ENCODE measurements around the gene HTRA1.

GRCh38 chr10:122468926-122469781 is 7.8 kb downstream of the HTRA1 start:
- TF ChIP-seq CTCF (IDR thresholded peaks at IDR 0.05) (no peak), POLR2AphosphoS5 (IDR thresholded peaks at IDR 0.05; ENCODE audit: low read depth, low read length) (no peak), TCF7L2 (IDR thresholded peaks at IDR 0.05; ENCODE audit: low read depth, low read length) (no peak)
- TF ChIP-seq, protein P1, sequence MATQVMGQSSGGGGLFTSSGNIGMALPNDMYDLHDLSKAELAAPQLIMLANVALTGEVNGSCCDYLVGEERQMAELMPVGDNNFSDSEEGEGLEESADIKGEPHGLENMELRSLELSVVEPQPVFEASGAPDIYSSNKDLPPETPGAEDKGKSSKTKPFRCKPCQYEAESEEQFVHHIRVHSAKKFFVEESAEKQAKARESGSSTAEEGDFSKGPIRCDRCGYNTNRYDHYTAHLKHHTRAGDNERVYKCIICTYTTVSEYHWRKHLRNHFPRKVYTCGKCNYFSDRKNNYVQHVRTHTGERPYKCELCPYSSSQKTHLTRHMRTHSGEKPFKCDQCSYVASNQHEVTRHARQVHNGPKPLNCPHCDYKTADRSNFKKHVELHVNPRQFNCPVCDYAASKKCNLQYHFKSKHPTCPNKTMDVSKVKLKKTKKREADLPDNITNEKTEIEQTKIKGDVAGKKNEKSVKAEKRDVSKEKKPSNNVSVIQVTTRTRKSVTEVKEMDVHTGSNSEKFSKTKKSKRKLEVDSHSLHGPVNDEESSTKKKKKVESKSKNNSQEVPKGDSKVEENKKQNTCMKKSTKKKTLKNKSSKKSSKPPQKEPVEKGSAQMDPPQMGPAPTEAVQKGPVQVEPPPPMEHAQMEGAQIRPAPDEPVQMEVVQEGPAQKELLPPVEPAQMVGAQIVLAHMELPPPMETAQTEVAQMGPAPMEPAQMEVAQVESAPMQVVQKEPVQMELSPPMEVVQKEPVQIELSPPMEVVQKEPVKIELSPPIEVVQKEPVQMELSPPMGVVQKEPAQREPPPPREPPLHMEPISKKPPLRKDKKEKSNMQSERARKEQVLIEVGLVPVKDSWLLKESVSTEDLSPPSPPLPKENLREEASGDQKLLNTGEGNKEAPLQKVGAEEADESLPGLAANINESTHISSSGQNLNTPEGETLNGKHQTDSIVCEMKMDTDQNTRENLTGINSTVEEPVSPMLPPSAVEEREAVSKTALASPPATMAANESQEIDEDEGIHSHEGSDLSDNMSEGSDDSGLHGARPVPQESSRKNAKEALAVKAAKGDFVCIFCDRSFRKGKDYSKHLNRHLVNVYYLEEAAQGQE (IDR thresholded peaks at IDR 0.05; ENCODE audit: insufficient read depth in 1 of 2, low read depth in 2 of 2, low read length in 1 of 2), result no peak
